Uterus (tissue), 2 donors: ENCODE results near the gene COG8.

Source experiments
- POLR2A ChIP-seq, 2 donors: fragments of 450-650 bp; IDR thresholded peaks; one replicate each; pipeline ENCODE4 v1.6.1; 2016; ENCODE audit warnings: antibody characterized with exemption in 2 of 2, mild to moderate bottlenecking in 1 of 2, moderate library complexity in 1 of 2
- TF ChIP-seq, protein P1 (sequence below), 4 experiments: fragments of 200-600 bp in 2 of 4; fragments of 450-650 bp in 2 of 4; sonication (generic) in 2 of 4; IDR thresholded peaks; one replicate each; pipeline ENCODE4 v1.5.1; 2016 to 2019; ENCODE audit warnings: antibody characterized with exemption in 4 of 4, mild to moderate bottlenecking in 2 of 4, moderate library complexity in 1 of 4

DNA sequence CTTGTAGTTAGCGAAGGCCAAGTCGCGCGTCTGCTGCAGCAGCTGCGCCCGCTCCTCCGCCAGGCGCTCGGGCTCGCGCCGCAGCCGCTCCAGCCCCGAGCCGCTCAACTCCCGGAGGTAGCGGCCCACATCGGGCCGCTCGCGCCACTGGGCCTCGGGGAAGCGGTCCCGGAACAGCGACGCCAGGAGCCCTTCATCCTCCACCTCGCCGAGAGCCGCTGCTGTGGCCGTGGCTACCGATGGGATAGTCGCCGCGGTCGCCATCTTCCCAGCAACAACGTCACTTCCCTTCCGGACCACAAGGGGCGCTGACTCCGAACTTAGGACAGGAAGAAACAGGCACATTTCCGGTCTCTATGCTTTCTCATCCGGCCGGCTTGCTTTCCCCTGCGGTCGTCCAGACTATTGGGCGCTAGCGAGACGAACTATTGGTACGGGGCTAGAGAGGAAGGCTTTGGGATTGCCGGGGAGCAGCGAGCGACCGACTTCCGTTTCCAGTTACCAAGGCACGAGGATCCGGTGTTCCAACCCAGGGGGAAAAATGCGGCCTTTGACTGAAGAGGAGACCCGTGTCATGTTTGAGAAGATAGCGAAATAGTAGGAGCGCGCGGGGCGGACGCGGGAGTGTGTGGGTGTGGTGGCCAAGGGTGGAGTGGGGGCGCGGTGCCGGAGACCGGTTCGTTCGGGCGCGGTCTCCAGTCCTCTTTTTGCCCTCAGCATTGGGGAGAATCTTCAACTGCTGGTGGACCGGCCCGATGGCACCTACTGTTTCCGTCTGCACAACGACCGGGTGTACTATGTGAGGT lies at the start of gene COG8, which contains the start of gene NIP7:
- peak in 1 of 2 donors; percentile 60 for TF ChIP-seq POLR2A (IDR thresholded peaks at IDR 0.05)
- TF ChIP-seq, protein P1, sequence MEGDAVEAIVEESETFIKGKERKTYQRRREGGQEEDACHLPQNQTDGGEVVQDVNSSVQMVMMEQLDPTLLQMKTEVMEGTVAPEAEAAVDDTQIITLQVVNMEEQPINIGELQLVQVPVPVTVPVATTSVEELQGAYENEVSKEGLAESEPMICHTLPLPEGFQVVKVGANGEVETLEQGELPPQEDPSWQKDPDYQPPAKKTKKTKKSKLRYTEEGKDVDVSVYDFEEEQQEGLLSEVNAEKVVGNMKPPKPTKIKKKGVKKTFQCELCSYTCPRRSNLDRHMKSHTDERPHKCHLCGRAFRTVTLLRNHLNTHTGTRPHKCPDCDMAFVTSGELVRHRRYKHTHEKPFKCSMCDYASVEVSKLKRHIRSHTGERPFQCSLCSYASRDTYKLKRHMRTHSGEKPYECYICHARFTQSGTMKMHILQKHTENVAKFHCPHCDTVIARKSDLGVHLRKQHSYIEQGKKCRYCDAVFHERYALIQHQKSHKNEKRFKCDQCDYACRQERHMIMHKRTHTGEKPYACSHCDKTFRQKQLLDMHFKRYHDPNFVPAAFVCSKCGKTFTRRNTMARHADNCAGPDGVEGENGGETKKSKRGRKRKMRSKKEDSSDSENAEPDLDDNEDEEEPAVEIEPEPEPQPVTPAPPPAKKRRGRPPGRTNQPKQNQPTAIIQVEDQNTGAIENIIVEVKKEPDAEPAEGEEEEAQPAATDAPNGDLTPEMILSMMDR (IDR thresholded peaks at IDR 0.05), result peak; percentile 81 to 91 (median 86)
